ENCODE measurements around the gene SOS2. TPM values are rescaled to one million over a fixed set of nuclear protein-coding genes. Genes with fewer than 3 reads are reported as not detected.

Gene SOS2
- polyA plus RNA-seq, 1 experiment, result 6.4 TPM

DNA sequence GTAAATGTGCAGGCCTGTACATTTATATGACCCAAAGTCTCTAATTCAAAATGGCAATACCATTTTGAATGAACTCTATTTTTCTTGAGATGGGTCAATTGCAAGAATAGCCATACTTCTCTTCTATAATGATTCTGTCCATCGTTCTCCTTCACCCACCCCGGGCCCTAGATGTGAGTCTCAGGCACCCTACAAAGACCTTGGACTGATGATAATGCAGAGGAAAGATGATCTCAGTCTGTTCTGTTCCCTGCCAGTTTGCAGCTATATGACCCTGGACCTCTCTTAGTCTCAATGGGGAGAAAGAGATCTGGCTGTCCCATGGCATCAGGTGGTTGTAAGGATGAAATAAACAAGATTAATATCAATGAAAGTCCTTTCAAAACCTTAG, 145.1 kb downstream of the SOS2 start:
- POLR2A ChIA-PET, result no interaction called here
- CTCF ChIA-PET, result interaction anchor here (1.2 kb wide), 1 partner anchor 16 kb away, joined by 4 read pairs; no protein-coding TSS in a partner anchor

DNA sequence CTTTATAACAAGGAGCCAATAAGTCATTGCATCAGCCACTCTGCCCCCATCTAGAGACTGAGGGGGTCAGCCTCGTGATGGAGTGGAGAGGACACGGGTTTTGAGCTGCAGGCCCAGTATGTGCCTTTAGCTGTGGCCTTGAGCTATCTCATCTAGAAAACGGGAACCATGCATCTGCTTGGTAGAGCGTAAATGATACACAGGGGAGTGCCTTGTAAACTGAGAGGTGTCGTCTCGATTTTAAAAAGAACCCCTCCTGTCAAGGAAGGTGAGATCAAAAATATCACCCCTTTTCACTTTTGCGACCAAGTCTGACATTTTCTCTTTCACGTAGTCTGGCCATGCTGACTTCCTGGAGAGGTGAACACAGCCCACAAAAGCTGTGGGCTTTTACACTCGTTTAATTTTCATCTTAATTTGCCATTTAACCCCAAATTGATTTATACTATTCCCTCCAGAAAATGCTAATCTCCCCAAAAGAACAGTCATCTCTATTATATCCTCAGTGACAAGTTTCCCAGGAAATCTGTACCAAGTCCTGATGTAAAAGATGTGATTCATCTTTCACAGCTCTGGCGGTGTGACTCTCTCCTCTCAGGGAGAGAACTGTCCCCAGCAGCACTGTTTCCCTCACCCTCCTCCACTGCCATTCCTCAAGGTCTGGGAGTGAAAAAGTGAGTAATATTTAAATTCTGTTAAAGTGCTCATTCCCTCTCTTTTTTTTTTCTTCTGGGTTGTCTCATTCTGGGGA, 145.6 kb downstream of the SOS2 start:
- H3K27me3 ChIP-seq (ENCODE audit: control insufficient read depth, insufficient read depth, low read length), result no peaks in the 10 kb centered on the region
- ChIA-PET CTCF (interaction anchor here (0.9 kb wide), 1 partner anchor 48 kb away, joined by 3 read pairs; no protein-coding TSS in a partner anchor), POLR2A (no interaction called here)
- no peaks in the 10 kb centered on the region; the same call in 1 of the 2 replicates for H3K36me3 ChIP-seq (ENCODE audit: control insufficient read depth, insufficient read depth, low read length)
- H3K4me3 ChIP-seq (ENCODE audit: low read depth, low read length), result no peak overlapping the region
- TF ChIP-seq, protein P1, sequence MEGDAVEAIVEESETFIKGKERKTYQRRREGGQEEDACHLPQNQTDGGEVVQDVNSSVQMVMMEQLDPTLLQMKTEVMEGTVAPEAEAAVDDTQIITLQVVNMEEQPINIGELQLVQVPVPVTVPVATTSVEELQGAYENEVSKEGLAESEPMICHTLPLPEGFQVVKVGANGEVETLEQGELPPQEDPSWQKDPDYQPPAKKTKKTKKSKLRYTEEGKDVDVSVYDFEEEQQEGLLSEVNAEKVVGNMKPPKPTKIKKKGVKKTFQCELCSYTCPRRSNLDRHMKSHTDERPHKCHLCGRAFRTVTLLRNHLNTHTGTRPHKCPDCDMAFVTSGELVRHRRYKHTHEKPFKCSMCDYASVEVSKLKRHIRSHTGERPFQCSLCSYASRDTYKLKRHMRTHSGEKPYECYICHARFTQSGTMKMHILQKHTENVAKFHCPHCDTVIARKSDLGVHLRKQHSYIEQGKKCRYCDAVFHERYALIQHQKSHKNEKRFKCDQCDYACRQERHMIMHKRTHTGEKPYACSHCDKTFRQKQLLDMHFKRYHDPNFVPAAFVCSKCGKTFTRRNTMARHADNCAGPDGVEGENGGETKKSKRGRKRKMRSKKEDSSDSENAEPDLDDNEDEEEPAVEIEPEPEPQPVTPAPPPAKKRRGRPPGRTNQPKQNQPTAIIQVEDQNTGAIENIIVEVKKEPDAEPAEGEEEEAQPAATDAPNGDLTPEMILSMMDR (IDR thresholded peaks at IDR 0.05; ENCODE audit: insufficient read depth, low read depth, low read length), result no peak
- no peak for DNase-seq (ENCODE audit: low read depth)

More for the DNA sequence above, 145.1 kb downstream of the SOS2 start:
- Histone ChIP-seq H3K4me3 (ENCODE audit: low read depth, low read length) (no peak overlapping the region), H3K36me3 (ENCODE audit: control insufficient read depth, insufficient read depth, low read length) (no peaks in the 10 kb centered on the region; the same call in 1 of the 2 replicates), H3K27me3 (ENCODE audit: control insufficient read depth, insufficient read depth, low read length) (no peaks in the 10 kb centered on the region)
- TF ChIP-seq, protein P1 (IDR thresholded peaks at IDR 0.05; ENCODE audit: insufficient read depth, low read depth, low read length), result no peak
- DNase-seq (ENCODE audit: low read depth), result no peak

DNA sequence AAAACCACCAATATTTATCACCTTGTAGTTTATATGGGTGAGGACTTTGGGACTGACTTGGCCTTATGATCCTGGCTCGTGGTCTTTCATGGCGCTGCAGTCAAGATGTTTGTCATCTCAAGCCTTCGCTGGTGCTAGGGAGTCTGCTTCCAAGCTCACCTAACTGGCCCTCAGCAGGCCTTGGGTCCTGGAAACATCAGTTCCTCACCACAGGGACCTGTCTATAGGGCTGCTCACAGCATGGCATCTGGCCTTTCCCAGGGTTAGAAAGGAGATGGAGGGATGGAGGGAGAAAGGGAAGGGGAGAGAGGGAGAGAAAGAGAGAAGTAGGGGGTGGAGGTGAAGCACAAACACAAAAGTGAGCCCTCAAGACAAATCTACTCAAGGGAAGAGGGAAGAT, 146.7 kb downstream of the SOS2 start:
- CTCF ChIA-PET, result no interaction called here
- no peaks in the 10 kb centered on the region; the same call in 1 of the 2 replicates for H3K36me3 ChIP-seq (ENCODE audit: control insufficient read depth, insufficient read depth, low read length)

DNA sequence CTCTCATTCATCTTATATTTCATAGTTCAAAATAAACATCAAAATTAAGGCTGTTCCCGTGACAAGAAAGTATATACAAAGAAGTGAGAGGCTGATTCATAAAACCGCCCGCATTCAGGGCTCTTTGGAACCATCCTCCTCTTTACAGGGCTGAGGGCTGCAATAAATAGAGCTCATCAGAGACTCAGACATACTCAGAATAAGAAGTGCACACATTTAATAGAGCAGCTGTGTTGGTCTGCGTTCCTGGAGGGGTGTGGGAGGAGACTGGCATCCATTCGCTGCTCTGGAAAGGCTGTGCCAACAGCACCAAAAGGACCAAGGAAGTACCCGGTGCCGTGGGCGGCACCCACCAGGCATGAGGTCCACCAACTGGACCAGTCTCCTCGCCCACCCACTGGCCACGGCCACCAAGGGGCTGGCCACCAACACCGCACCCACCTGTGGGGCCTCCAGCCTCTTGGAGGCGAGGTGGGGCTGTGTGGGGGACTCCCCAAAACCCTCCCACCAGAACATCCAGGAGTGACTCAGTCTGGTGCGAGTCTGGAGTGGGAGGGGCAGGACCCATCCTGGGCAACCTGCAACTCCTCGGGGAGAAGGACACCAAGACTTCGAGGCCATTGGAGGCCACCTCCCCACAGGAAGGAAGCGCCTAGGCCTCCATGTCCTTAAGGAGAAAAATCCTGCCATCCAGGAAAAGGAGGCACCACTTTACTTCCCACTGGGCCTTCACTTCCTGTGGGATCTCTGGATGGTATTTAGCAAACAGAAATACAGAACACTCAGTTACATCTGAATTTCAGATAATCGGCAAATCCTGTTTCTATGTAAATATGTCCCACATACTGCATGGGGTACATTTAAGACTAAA, 147.7 kb downstream of the SOS2 start:
- CTCF ChIA-PET, result no interaction called here
- H3K4me3 ChIP-seq (ENCODE audit: low read depth, low read length), result no peak overlapping the region
- DNase-seq (ENCODE audit: low read depth), result no peak
- no peaks in the 10 kb centered on the region for H3K36me3 ChIP-seq (ENCODE audit: control insufficient read depth, insufficient read depth, low read length)
- POLR2A ChIA-PET, result no interaction called here
- no peaks in the 10 kb centered on the region for H3K27me3 ChIP-seq (ENCODE audit: control insufficient read depth, insufficient read depth, low read length)
- TF ChIP-seq, protein P1 (IDR thresholded peaks at IDR 0.05; ENCODE audit: insufficient read depth, low read depth, low read length), result no peak

More for the DNA sequence above, 146.7 kb downstream of the SOS2 start:
- no peak for DNase-seq (ENCODE audit: low read depth)
- Histone ChIP-seq H3K27me3 (ENCODE audit: control insufficient read depth, insufficient read depth, low read length) (no peaks in the 10 kb centered on the region), H3K4me3 (ENCODE audit: low read depth, low read length) (no peak overlapping the region)
- TF ChIP-seq, protein P1 (IDR thresholded peaks at IDR 0.05; ENCODE audit: insufficient read depth, low read depth, low read length), result no peak
- POLR2A ChIA-PET, result no interaction called here
